Endodermal cell (in vitro differentiated cells): Measurements from ENCODE around the gene PES1. TPM values are rescaled to one million over a fixed set of nuclear protein-coding genes. Genes with fewer than 3 reads are reported as not detected.

Source experiments
- DNase-seq: peaks from one replicate; pipeline ENCODE4 v3.0.0-alpha.2; 2017
- H3K27ac ChIP-seq: 2 replicates; pipeline ENCODE4 v1.5.1; 2013; ENCODE audit warnings: mild to moderate bottlenecking, low read depth, low read length, moderate library complexity
- H3K27me3 ChIP-seq: 2 replicates; pipeline ENCODE4 v1.6.1; 2013; ENCODE audit warnings: mild to moderate bottlenecking, low read length, moderate library complexity; ENCODE audit not compliant: insufficient read depth, control insufficient read depth, poor library complexity, severe bottlenecking
- H3K36me3 ChIP-seq: 2 replicates; pipeline ENCODE4 v1.7.0; 2013; ENCODE audit warnings: mild to moderate bottlenecking, low read length, moderate library complexity; ENCODE audit not compliant: control insufficient read depth, insufficient read depth
- H3K4me1 ChIP-seq: one replicate; pipeline ENCODE4 v1.7.0; 2013; ENCODE audit warnings: low read length; ENCODE audit not compliant: control insufficient read depth, insufficient read depth
- H3K4me3 ChIP-seq: 2 replicates; pipeline ENCODE4 v1.5.1; 2013; ENCODE audit warnings: mild to moderate bottlenecking, low read length, moderate library complexity
- H3K9ac ChIP-seq: 2 replicates; pipeline ENCODE4 v1.6.1; 2013; ENCODE audit warnings: mild to moderate bottlenecking, low read length, moderate library complexity; ENCODE audit not compliant: poor library complexity, severe bottlenecking; ENCODE audit errors: extremely low read depth
- H3K9me3 ChIP-seq: 2 replicates; pipeline ENCODE4 v1.6.1; 2013; ENCODE audit warnings: mild to moderate bottlenecking, low read length, moderate library complexity; ENCODE audit not compliant: control insufficient read depth
- H3K27ac Mint-ChIP-seq: 2 replicates; pipeline ENCODE4 v1.8.0; 2020; ENCODE audit warnings: mixed read lengths
- H3K27me3 Mint-ChIP-seq: 2 replicates; pipeline ENCODE4 v1.8.0; 2021; ENCODE audit warnings: mild to moderate bottlenecking, mixed read lengths; ENCODE audit not compliant: insufficient read depth
- H3K36me3 Mint-ChIP-seq: 2 replicates; pipeline ENCODE4 v1.8.0; 2020; ENCODE audit warnings: low read depth, mixed read lengths
- H3K4me1 Mint-ChIP-seq: 2 replicates; pipeline ENCODE4 v1.8.0; 2020; ENCODE audit warnings: mixed read lengths
- H3K4me3 Mint-ChIP-seq: 2 replicates; pipeline ENCODE4 v1.8.0; 2020; ENCODE audit warnings: mild to moderate bottlenecking, moderate library complexity, mixed read lengths
- H3K9me3 Mint-ChIP-seq: 2 replicates; pipeline ENCODE4 v1.8.0; 2020; ENCODE audit warnings: mild to moderate bottlenecking, mixed read lengths
- WGBS, 2 experiments: methylation state at CpG; one replicate each; pipeline versions ENCODE4 v1.1.5 to v1.1.7; 2013; ENCODE audit warnings: missing lambda C conversion rate in 2 of 2, mixed read lengths in 1 of 2; ENCODE audit not compliant: insufficient coverage in 1 of 2, insufficient read length in 1 of 2; 5-methylcytosine and 5-hydroxymethylcytosine counted together
- total RNA-seq, 2 donors: library from RNA; stranded (reverse); fragmentation: NEBNext Ultra II Directional in 1 of 2; extraction: Animal tissue kit (Norgen Biotek cat#: 25700) in 1 of 2; gene quantifications; 2 replicates in 1 of 2; 3 replicates in 1 of 2; pipeline ENCODE4 v1.2.1, GENCODE V29; 2021
- TF ChIP-seq, protein P1 (sequence below): fragments of 200-600 bp; sonication (generic); conservative IDR thresholded peaks from 2 replicates; pipeline ENCODE4 v1.5.0; 2021; ENCODE audit warnings: antibody characterized with exemption, mild to moderate bottlenecking

The PES1 gene
- total RNA-seq, 2 donors from 2014 or later, result 78.7 to 90.2 TPM

DNA sequence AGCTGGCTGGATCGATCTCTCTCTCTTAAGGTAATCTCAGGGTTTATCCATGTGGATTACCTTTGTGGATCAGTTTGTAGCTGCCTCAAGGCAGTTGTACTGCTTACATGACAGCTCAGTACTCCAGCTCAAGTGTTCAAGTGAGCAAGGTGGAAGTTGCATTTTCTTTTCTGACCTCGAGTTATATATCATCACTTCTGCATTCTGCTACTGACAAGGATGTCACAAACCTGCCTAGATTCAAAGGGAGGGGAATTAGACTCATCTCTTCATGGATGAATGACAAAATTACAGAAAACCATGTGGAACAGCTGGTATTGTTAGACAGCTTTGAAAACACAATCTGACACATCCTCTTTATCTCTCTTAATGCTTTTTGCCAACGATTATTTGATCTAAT, 9.2 kb upstream of the PES1 start:
- no peak overlapping the region for H3K27ac Mint-ChIP-seq
- no peaks in the 10 kb centered on the region for H3K36me3 ChIP-seq
- DNase-seq, result no peak
- H3K4me3 Mint-ChIP-seq, result no peak overlapping the region
- 78 to 87% methylated on average over 3 of the region's 3 CpGs for WGBS, 2 experiments
- peaks cover 12% of the 10 kb centered on the region for H3K4me1 Mint-ChIP-seq
- H3K4me3 ChIP-seq, result no peak overlapping the region
- H3K36me3 Mint-ChIP-seq, result peaks cover 8% of the 10 kb centered on the region
- peaks cover 4% of the 10 kb centered on the region for H3K4me1 ChIP-seq
- TF ChIP-seq, protein P1, sequence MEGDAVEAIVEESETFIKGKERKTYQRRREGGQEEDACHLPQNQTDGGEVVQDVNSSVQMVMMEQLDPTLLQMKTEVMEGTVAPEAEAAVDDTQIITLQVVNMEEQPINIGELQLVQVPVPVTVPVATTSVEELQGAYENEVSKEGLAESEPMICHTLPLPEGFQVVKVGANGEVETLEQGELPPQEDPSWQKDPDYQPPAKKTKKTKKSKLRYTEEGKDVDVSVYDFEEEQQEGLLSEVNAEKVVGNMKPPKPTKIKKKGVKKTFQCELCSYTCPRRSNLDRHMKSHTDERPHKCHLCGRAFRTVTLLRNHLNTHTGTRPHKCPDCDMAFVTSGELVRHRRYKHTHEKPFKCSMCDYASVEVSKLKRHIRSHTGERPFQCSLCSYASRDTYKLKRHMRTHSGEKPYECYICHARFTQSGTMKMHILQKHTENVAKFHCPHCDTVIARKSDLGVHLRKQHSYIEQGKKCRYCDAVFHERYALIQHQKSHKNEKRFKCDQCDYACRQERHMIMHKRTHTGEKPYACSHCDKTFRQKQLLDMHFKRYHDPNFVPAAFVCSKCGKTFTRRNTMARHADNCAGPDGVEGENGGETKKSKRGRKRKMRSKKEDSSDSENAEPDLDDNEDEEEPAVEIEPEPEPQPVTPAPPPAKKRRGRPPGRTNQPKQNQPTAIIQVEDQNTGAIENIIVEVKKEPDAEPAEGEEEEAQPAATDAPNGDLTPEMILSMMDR, result no peak
- H3K9me3 Mint-ChIP-seq, result peaks cover 7% of the 10 kb centered on the region
- no peak overlapping the region for H3K27ac ChIP-seq
- H3K27me3 Mint-ChIP-seq, result no peaks in the 10 kb centered on the region
- no peak overlapping the region for H3K9ac ChIP-seq
- no peaks in the 10 kb centered on the region for H3K9me3 ChIP-seq
- H3K27me3 ChIP-seq, result no peaks in the 10 kb centered on the region

DNA sequence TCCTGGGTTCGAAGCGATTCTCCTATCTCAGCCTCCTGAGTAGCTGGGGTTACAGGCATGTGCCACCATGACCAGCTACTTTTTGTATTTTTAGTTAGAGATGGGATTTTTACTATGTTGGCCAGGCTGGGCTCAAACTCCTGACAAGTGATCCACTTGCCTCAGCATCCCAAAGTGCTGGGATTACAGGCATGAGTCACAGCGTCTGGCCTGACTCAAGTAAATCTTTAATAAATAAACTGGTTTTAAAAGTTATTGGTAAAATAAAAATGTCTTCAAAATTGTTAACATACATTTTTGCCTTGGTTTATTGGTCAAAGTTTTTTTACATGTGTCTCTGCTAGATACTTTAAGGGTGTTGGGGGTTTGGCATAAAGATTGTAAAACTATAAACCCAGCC, 7.3 kb upstream of the PES1 start:
- Mint-ChIP-seq H3K4me1 (peaks cover 11% of the 10 kb centered on the region), H3K36me3 (peaks cover 4% of the 10 kb centered on the region), H3K9me3 (peaks cover 7% of the 10 kb centered on the region), H3K27ac (no peak overlapping the region), H3K27me3 (peaks cover 8% of the 10 kb centered on the region), H3K4me3 (no peak overlapping the region)
- no peak for DNase-seq
- 94% methylated on average over 3 of the region's 3 CpGs; no CpG with 5 or more reads in 1 of the 2 experiments for WGBS, 2 experiments
- Histone ChIP-seq H3K9ac (no peak overlapping the region), H3K4me3 (no peak overlapping the region), H3K27ac (no peak overlapping the region), H3K9me3 (no peaks in the 10 kb centered on the region), H3K4me1 (no peaks in the 10 kb centered on the region), H3K36me3 (no peaks in the 10 kb centered on the region), H3K27me3 (peaks cover 7% of the 10 kb centered on the region)
- TF ChIP-seq, protein P1, result no peak

DNA sequence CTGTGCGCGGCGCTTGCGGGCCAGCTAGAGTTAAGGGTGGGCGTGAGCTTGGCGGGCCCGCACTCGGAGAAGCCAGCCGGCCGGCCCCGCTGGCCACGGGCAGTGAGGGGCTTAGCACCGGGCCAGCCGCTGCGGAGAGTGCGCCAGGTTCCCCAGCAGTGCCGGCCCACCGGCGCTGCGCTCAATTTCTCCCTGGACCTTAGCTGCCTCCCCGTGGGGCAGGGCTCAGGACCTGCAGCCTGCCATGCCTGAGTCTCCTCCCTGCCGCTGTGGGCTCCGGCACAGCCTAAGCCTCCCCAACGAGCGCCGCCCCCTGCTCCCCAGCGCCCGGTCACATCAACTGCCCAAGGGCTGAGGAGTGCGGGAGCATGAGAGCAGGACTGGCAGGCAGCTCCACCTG, 5.2 kb upstream of the PES1 start:
- Mint-ChIP-seq H3K27ac (no peak overlapping the region), H3K9me3 (peaks cover 5% of the 10 kb centered on the region), H3K36me3 (no peaks in the 10 kb centered on the region), H3K27me3 (peaks cover 20% of the 10 kb centered on the region), H3K4me1 (peaks cover 7% of the 10 kb centered on the region), H3K4me3 (no peak overlapping the region)
- no peaks in the 10 kb centered on the region for H3K4me1 ChIP-seq
- no peak overlapping the region for H3K4me3 ChIP-seq
- no peaks in the 10 kb centered on the region for H3K36me3 ChIP-seq
- DNase-seq, result peak; percentile 61
- TF ChIP-seq, protein P1, result no peak
- 96 to 98% methylated on average over 11 to 29 of the region's 29 CpGs for WGBS, 2 experiments
- no peaks in the 10 kb centered on the region for H3K9me3 ChIP-seq
- H3K27me3 ChIP-seq, result peaks cover 20% of the 10 kb centered on the region
- H3K27ac ChIP-seq, result no peak overlapping the region
- H3K9ac ChIP-seq, result no peak overlapping the region
